GM19452 (cell line): ENCODE measurements around the gene ARPC5L.
"Not testable (repeated sequence)": the region's sequence is repeated elsewhere in the genome, so short reads cannot be mapped to it uniquely, and the experiment has no call there.

Experiments
- ATAC-seq: cut with Tn5 transposase; IDR thresholded peaks from one replicate; pipeline ENCODE4 v1.9.1; 2021; ENCODE audit not compliant: unreplicated experiment

ARPC5L gene

DNA sequence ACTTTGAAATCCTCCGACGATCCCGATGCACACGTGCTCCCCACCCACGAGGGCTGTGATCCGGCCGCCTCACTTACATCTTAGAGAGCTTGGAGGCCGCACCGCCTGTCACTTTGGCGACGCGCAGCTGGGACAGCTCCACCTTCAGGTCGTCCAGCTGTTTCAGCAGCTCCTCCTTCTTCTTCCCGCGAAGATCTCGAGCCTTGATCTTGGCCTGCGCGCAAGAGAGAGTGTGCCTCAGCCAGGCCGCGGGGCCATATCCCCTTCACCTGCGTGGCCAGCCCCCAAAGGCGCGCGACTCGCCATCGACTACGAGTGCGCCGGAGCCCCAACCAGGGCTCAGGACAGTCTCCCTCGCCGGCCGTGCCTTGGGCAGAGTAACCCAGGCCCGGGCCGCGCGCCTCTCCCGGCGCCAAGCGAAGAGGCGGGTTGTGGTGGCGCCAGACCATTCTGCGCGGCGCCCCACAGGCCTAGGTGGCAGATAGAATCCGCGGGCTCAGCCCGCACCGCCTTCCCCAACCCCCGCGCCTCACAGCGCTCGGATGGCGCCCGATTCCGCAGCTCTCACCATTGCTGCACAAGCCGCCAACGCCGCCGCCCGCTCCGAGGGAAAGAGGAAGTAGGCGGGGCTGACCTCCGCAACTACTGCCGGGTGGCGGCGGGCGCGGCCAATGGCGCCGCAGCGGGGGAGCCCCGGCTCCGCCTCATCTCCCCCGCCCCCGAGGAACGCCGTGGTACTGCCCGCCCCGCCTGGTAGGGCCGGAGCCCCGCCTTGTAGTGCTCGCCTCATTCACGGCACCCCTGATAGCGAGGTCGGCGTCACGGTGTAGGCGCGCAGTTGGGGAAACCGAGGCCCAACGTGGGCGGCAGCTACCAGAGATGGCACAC is at the start of gene ARPC5L, which contains the start of gene RPL35:
ARPC5L (plus strand) TSS at position 789 of the 888 bp plus-strand sequence. CDS start 7,161 bp downstream, outside the sequence.
RPL35 (minus strand) TSS at position 616 of the 888 bp plus-strand sequence; CDS start at position 571, 45 bp downstream.
- peak; percentile 88 for ATAC-seq

DNA sequence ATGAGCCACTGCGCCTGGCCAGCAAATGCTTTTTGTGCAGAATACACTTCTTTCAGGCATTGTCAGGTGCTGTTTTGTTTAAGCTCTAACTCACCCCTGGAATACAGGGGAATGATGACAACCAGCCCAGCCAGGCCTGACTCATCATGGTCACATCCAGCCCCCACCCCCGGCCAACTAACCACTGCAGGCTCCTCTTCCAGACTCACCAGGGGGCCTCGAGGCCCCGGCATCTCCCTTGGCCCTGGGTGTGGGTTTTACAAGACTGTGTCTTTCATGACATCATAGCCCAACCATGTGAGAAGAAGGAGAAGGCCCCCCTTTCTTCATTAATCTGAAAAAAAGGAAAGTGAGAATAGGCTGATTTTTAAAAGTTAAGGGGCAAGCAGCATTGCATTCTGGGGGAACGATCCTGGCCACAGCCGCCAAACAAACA is 49.5 kb upstream of the ARPC5L start:
- ATAC-seq = no peak

DNA sequence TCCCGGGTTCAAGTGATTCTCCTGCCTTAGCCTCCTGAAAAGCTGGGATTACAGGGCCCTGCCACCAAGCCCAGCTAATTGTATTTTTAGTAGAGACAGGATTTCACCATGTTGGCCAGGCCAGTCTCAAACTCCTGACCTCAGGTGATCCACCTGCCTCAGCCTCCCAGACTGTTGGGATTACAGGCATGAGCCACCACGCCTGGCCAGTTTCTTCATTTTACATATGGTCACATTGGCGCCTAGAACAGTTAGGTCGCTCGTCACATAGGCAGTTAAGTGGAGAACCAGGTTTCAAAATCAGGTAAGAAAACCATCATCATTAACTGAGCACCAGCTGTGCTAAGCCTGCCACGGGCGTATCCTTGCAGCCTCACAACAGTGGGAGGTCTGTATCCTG is 48.9 kb upstream of the ARPC5L start:
- ATAC-seq = no peak

GRCh38 chr9:124813501-124814163 is 48.3 kb upstream of the ARPC5L start:
- no peak for ATAC-seq

- no peak for ATAC-seq
Measured at GRCh38 chr9:124814164-124814535, 47.8 kb upstream of the ARPC5L start.

GRCh38 chr9:124815601-124816000 is 46.3 kb upstream of the ARPC5L start:
- ATAC-seq = no peak

DNA sequence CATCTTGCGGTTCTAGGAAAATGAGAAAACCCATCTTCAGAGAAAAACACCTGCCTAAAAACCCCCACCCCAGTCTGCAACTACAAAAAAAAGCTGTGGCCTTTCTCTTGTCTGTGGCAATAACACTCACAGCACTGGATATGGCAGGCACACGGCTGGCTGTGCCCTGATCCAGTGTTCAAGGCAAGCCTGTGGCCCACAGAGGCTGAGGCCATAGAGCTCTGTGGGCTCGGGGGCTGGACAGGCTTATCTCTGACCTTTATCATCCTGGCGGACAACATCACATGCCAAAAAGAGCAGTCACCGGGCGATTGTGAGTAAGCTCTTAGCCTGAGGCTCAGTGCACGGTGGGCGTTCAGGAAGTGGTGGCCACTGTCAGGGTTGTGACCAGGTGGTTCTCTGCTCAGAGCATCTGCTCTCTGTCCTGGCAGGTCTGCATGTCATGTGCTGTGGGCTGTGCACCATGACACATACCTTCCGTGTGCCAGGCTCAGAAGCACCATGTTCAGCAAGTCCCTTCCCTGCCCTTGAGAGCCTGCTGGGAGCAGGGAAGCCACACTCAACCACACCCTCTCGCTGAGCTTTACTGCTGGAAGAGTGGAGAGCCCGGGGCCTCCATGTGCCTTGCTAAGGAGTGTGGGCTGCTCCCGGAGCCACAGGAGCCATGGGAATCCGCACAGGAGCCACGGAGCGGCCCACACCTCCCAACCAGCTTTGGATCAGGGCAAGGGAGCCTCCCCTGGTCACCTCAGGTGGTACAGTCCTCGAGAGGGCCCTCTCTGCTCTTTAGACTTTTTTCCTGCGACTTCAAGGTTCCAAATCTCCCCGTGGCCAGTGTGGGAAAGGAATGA is 43.3 kb upstream of the ARPC5L start:
- ATAC-seq = no peak

DNA sequence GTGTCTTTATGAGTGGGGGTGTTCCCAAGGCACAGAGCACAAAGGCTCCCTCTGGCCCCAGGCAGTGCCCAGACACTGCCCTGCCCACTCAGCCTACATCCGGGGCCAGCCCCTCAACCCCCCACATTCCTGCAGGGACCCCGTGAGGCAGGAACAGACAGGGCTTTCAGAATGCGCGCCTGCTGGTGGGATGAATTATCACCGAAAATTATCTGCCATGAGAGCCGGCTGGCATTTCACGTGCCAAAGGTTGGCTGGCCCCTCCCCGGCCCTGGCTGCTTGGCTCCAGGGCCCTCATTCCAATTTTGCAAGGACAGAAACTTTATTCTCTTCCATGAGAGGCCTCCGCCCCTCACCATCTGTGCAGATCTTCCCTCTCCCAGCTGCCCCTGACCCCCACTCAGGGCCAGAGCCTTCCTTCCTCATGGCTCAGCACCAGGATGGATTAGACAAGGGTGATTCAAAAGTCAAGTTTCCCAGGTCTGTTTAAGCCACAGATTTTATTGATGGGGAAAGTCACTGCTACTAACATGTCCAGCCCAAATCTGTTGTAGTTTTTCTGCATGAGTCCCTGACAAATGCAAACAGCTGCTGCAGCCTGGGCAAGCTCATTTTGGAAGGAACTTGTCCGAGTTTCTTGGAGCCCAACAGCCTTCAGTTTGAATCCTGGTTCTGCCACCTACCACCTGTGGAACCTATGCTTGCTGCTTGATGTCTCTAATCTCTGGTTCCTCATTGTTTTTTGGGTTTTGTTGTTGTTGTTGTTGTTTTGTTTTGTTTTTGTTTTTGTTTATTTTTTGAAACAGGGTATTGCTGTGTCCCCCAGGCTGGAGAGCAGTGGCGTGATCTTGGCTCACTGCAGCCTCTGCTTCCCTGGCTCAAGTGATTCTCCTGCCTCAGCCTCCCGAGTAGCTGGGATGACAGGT is 41.0 kb upstream of the ARPC5L start:
- no peak for ATAC-seq

- no peak for ATAC-seq
Measured at GRCh38 chr9:124828489-124829333, 33.2 kb upstream of the ARPC5L start.

- ATAC-seq = no peak
Measured at GRCh38 chr9:124829334-124829669, 32.6 kb upstream of the ARPC5L start.

GRCh38 chr9:124830593-124830992 is 31.3 kb upstream of the ARPC5L start:
- no peak for ATAC-seq

GRCh38 chr9:124831642-124832364 is 30.1 kb upstream of the ARPC5L start:
- ATAC-seq = no peak

DNA sequence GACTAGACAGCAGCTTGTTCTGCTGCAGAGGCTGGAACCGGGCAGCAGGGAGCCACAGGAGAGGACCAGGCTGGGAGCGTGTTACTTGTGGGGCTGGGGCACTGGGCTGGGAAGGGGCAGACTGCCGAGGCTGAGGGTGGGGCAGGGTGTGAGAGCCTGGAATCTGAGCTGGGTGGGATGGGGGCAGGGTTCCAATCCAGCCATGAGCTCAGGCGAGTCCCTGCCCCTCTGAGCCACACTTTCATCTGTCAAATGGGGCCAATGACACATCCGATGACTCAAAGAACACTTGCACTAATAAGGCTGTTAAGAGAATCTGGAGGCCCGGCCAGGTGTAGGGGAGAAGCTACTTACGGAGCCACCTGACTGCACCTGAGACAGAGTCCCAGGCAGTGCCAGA is 27.3 kb upstream of the ARPC5L start:
- ATAC-seq = no peak

GRCh38 chr9:124835026-124835557 is 26.8 kb upstream of the ARPC5L start:
- ATAC-seq = no peak

DNA sequence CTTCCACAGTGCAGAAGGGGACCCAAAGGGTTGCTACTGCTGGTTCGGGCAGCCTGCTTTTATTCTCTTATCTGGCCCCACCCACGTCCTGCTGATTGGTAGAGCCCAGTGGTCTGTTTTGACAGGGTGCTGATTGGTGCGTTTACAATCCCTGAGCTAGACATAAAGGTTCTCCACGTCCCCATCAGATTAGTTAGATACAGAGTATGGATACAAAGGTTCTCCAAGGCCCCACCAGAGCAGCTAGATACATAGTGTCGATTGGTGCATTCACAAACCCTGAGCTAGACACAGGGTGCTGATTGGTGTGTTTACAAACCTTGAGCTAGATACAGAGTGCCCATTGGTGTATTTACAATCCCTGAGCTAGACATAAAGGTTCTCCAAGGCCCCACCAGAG is 23.8 kb upstream of the ARPC5L start:
- not testable (repeated sequence) for ATAC-seq

GRCh38 chr9:124838567-124839275 is 23.2 kb upstream of the ARPC5L start:
- not testable (repeated sequence) for ATAC-seq

DNA sequence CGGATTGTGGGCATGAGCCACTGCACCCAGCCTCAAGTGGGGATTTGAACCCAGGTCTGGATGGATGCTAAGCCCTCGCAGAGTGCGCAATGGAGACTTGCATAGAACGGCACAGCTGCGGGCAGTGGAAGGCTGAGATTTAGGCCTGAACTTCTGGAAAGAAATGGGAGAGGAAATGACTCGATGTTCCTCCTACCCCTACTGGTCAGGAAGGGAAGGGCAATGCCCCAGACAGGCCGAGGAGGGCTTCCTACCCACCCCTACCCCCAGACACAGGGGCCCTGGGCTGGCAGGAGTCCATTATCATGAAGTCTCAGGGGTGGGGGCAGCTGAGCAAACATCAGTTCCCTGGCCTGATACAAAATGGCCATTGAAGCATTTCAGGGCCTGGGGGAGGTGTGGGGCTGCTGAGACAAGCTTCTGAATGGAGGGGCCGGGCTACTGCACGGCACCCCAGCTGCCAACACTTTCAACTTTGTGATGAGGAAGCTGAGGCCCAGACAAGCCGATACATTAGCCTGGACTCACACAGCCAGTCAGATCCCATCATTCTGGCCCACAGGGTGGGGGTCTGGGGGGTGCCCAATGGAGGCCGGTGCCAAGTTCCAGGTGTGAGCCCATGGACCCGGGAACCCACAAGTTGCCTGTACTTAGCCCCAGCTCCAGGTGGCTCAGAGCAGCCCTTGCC is 22.2 kb upstream of the ARPC5L start:
- ATAC-seq = no peak
